HG03280 (cell line): ENCODE data around the gene TEX48.

ENCODE experiments used
- ATAC-seq: cut with Tn5 transposase; IDR thresholded peaks from one replicate; pipeline ENCODE4 v1.9.1; 2021; ENCODE audit warnings: mild to moderate bottlenecking, moderate library complexity; ENCODE audit not compliant: unreplicated experiment

Gene TEX48

GRCh38 chr9:114626415-114627020 lies 55.5 kb downstream of the TEX48 start:
- no peak for ATAC-seq

GRCh38 chr9:114624677-114625076 lies 57.3 kb downstream of the TEX48 start:
- ATAC-seq = no peak

DNA sequence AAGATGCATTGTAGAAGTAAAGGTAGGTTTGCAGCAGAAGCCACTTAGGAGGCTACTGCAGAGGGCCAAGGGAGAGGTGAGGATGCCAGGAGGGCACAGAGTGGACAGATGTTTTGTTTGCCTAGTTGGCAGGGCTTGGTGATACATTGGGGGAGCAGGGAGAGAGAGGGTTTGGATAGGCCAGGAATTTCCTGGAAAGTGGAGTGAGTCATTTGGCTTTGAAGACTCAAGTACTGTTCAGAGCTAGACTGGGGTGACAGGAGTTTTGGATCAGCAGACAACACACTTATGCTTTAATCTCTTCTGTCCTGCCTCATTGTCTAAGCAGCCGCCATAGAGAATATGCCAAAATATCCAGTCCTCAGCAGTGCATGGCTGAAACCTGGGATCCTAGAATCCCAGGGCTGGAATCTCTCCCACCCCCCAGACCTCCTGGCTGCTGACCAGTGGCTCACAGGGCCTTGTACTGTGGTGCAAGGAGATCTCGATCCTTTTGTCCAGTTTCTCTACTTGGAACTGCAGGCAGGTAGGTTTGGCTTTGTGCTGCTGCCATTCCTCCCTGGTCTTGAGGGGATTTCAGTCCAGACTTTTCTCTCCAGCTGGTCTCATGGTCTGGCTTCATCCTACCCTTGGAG lies 59.9 kb downstream of the TEX48 start:
- ATAC-seq = no peak

DNA sequence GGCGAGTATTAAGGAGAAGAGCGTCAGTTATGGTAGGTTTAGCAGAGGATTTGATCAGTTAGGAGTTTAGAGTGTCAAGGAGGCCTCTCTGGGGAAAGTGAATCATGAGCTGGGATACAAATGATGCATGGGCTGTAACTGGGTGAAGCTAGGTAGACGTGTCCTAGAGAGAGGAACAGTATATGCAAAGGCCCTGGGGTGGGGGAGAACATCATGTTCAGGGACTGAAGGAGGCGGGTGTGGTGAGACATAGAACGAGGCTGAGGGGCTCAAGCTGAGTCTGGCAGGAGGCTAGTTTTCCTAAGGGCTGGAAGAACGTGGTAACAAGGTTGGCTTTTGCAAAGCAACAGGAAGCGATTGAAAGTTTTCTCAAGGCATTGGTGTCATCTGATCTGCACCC lies 60.4 kb downstream of the TEX48 start:
- ATAC-seq = no peak

DNA sequence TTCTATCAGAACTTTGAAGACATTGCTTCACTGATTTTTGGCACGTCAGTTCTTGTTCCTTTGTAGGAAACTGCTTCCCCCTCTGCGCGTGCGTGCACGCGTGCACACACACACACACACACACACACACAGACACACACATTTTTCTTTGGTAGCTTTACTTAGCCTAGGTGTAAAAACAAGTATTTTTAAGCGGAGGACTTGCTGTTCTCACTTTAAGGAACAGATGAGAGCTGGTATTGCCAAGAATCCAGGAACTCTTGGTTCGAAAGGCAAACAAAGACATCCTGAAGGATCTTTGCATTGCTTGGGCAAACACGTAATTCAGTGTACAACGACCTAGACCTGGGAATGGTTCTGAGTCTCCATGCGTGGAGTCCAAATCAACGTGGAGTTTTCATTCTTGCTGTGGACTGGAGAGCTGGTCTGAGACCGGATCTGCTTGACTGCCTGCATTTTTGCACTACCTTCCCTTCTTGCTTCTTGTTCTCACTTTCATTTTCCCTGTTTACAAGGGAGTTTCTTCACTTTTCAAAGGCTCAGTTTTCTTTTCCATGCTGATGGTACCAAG lies 62.7 kb downstream of the TEX48 start:
- peak; percentile 43 for ATAC-seq

DNA sequence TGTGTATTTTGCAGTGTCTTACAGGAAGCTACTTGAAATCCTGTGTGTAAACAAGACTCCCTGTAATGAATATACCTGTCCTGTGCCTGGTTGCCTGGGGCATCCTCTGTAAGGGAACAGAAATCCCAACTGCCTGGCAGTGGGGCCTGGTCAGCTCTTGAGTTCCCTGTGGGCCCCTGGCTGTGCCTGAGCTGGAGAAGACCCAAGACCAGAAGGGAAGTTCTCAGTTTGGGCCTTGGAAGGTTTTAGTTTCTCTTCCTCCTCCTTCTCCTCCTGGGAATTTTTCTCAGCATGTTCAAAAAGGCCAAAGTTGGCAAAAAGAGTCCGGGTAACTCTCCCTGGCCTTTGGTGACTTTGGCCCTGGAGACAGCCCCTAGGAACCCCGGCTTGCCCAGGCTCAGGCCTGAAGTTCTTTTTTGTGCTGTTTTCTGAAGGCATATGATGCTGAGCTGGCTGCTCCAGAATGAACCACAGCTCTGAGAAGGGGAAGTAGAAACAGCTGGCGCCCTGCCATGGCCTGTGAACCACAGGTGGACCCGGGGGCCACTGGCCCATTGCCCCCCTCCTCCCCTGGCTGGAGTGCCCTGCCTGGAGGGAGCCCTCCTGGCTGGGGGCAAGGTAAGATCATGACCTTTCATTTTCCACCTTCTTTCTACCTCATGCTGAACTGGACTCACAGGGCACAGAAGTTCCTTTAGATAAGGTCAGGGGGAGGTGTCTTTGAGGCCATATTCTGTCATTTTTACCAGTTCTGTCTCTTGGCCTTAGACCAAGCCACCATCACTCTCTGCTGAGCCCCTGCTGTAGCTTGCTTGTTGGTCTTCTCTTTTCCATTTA lies 65.1 kb downstream of the TEX48 start:
- ATAC-seq = peak; percentile 65
